ENCODE measurements around the gene CNTNAP2.

GRCh38 chr7:148458263-148458662 is 2341.7 kb downstream of the CNTNAP2 start:
- TF ChIP-seq CTCF (conservative IDR thresholded peaks at IDR 0.05; ENCODE audit: low read length) = no peak
- TF ChIP-seq EZH2phosphoT487 (IDR thresholded peaks at IDR 0.05; ENCODE audit: borderline replicate concordance, low read depth, low read length) = no peak
